HEK293 (cell line): ENCODE measurements around the gene UTP11.

ENCODE experiments used
- CTCF ChIA-PET: fragments of 350-600 bp; formaldehyde crosslinking; extraction: SDS; loops from one replicate; lab custom pipeline; 2021; ENCODE audit warnings: antibody characterized with exemption; lab: Yijun Ruan, JAX
- POLR2A ChIA-PET: fragments of 300-600 bp; formaldehyde crosslinking; extraction: SDS; loops from one replicate; lab custom pipeline; 2020; ENCODE audit warnings: antibody characterized with exemption, inconsistent platforms; lab: Yijun Ruan, JAX
- H3K27ac ChIP-seq: fragments of 200-500 bp; sonication (Bioruptor generic); 2 replicates; pipeline ENCODE4 v1.5.1; 2014; ENCODE audit warnings: low read depth, low read length, control low read depth, inconsistent platforms; ENCODE audit errors: extremely low read depth
- H3K36me3 ChIP-seq, 2 experiments: fragments of 200-500 bp in 1 of 2; sonication (Bioruptor generic) in 1 of 2; 1 replicate in 1 of 2; 2 replicates in 1 of 2; pipeline ENCODE4 v1.5.1; 2014 to 2017; ENCODE audit warnings: inconsistent platforms in 2 of 2, low read length in 2 of 2; ENCODE audit not compliant: control insufficient read depth in 2 of 2, insufficient read depth in 1 of 2
- H3K4me1 ChIP-seq: fragments of 200-500 bp; sonication (Bioruptor generic); 2 replicates; pipeline ENCODE4 v1.5.1; 2014; ENCODE audit warnings: mild to moderate bottlenecking, low read length, inconsistent platforms; ENCODE audit not compliant: control insufficient read depth, insufficient read depth
- H3K4me3 ChIP-seq: 2 replicates; pipeline ENCODE4 v1.5.1; 2011; ENCODE audit warnings: low read depth, mild to moderate bottlenecking, control low read depth, low read length, moderate library complexity
- H3K9me3 ChIP-seq: fragments of 200-500 bp; sonication (Bioruptor generic); 2 replicates; pipeline ENCODE4 v1.5.1; 2014; ENCODE audit warnings: low read depth, low read length, inconsistent platforms; ENCODE audit not compliant: control insufficient read depth, insufficient read depth
- GLIS1 ChIP-seq: fragments of 450-650 bp; formaldehyde crosslinking; IDR thresholded peaks from 2 replicates; pipeline ENCODE4 v1.5.1; 2016; ENCODE audit warnings: missing biosample characterization, missing genetic modification characterization
- GLIS2 ChIP-seq: fragments of 450-650 bp; formaldehyde crosslinking; IDR thresholded peaks from 2 replicates; pipeline ENCODE4 v1.5.1; 2016; ENCODE audit warnings: missing biosample characterization, missing genetic modification characterization
- KLF1 ChIP-seq: fragments of 450-650 bp; formaldehyde crosslinking; IDR thresholded peaks from 2 replicates; pipeline ENCODE4 v1.5.1; 2016; ENCODE audit warnings: missing biosample characterization, missing genetic modification characterization
- SALL2 ChIP-seq: fragments of 450-650 bp; formaldehyde crosslinking; IDR thresholded peaks from 2 replicates; pipeline ENCODE4 v1.5.0; 2017; ENCODE audit warnings: missing biosample characterization, mild to moderate bottlenecking, missing genetic modification characterization, borderline replicate concordance
- SCRT1 ChIP-seq: fragments of 450-650 bp; formaldehyde crosslinking; IDR thresholded peaks from 2 replicates; pipeline ENCODE4 v1.5.1; 2016; ENCODE audit warnings: missing biosample characterization, missing genetic modification characterization, borderline replicate concordance
- SETDB1 ChIP-seq: IDR thresholded peaks from one replicate; pipeline ENCODE4 v1.6.1; 2017; ENCODE audit warnings: mild to moderate bottlenecking, low read length, moderate library complexity, mixed read lengths; ENCODE audit not compliant: insufficient read length
- ZBTB1 ChIP-seq: fragments of 450-650 bp; formaldehyde crosslinking; IDR thresholded peaks from 2 replicates; pipeline ENCODE4 v1.5.1; 2016; ENCODE audit warnings: missing biosample characterization, missing genetic modification characterization
- ZIC2 ChIP-seq: fragments of 450-650 bp; formaldehyde crosslinking; IDR thresholded peaks from 2 replicates; pipeline ENCODE4 v1.5.1; 2016; ENCODE audit warnings: missing biosample characterization, missing genetic modification characterization
- ZNF133 ChIP-seq: fragments of 450-650 bp; formaldehyde crosslinking; IDR thresholded peaks from 2 replicates; pipeline ENCODE4 v1.5.1; 2016; ENCODE audit warnings: missing biosample characterization, missing genetic modification characterization
- ZNF530 ChIP-seq: fragments of 450-650 bp; formaldehyde crosslinking; IDR thresholded peaks from 2 replicates; pipeline ENCODE4 v1.5.1; 2016; ENCODE audit warnings: low read depth, missing biosample characterization, missing genetic modification characterization
- ZNF623 ChIP-seq: fragments of 450-650 bp; formaldehyde crosslinking; IDR thresholded peaks from 2 replicates; pipeline ENCODE4 v1.5.1; 2016; ENCODE audit warnings: missing biosample characterization, missing genetic modification characterization
- ZNF768 ChIP-seq: fragments of 450-650 bp; formaldehyde crosslinking; IDR thresholded peaks from 2 replicates; pipeline ENCODE4 v1.5.1; 2018; ENCODE audit warnings: missing biosample characterization, mild to moderate bottlenecking, missing genetic modification characterization
- ZNF776 ChIP-seq: fragments of 450-650 bp; formaldehyde crosslinking; IDR thresholded peaks from 2 replicates; pipeline ENCODE4 v1.5.0; 2017; ENCODE audit warnings: missing biosample characterization, missing genetic modification characterization, borderline replicate concordance
- TF ChIP-seq, protein P1 (sequence below): fragments of 450-650 bp; formaldehyde crosslinking; IDR thresholded peaks from 2 replicates; pipeline ENCODE4 v1.5.1; 2016; ENCODE audit warnings: missing biosample characterization, missing genetic modification characterization
- TF ChIP-seq, protein P2 (sequence below): fragments of 450-650 bp; formaldehyde crosslinking; IDR thresholded peaks from 2 replicates; pipeline ENCODE4 v1.5.1; 2016; ENCODE audit warnings: missing biosample characterization, missing genetic modification characterization
- TF ChIP-seq, protein P3 (sequence below): fragments of 450-650 bp; formaldehyde crosslinking; IDR thresholded peaks from 2 replicates; pipeline ENCODE4 v1.5.1; 2016; ENCODE audit warnings: missing biosample characterization, missing genetic modification characterization

Gene UTP11

DNA sequence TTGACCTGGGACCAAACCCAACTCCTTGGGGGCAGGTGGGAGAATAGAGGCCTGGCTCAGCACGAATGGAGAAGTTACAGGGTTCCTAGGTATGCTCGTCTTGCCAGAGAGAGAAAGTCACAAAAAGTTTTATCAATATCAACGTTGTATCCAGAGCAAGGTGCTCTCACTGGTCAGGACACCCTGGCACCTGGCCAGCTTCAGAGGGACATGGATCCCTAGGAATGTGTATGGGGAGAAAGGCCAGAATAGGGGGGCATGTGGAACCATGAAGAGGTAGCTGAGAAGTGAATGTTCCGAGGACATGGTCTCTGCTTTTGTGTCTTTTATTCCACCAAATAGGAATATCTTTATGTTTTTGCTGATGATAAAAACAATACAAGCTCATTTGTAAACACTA, 43.4 kb downstream of the UTP11 start (continued):
- TF ChIP-seq, protein P1, sequence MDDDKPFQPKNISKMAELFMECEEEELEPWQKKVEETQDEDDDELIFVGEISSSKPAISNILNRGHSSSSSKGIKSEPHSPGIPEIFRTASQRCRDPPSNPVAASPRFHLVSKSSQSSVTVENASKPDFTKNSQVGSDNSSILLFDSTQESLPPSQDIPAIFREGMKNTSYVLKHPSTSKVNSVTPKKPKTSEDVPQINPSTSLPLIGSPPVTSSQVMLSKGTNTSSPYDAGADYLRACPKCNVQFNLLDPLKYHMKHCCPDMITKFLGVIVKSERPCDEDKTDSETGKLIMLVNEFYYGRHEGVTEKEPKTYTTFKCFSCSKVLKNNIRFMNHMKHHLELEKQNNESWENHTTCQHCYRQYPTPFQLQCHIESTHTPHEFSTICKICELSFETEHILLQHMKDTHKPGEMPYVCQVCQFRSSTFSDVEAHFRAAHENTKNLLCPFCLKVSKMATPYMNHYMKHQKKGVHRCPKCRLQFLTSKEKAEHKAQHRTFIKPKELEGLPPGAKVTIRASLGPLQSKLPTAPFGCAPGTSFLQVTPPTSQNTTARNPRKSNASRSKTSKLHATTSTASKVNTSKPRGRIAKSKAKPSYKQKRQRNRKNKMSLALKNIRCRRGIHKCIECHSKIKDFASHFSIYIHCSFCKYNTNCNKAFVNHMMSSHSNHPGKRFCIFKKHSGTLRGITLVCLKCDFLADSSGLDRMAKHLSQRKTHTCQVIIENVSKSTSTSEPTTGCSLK (tag by site-specific recombination) = no peak
- TF ChIP-seq KLF1 (tag by site-specific recombination) (no peak), ZNF530 (tag by site-specific recombination) (no peak)

DNA sequence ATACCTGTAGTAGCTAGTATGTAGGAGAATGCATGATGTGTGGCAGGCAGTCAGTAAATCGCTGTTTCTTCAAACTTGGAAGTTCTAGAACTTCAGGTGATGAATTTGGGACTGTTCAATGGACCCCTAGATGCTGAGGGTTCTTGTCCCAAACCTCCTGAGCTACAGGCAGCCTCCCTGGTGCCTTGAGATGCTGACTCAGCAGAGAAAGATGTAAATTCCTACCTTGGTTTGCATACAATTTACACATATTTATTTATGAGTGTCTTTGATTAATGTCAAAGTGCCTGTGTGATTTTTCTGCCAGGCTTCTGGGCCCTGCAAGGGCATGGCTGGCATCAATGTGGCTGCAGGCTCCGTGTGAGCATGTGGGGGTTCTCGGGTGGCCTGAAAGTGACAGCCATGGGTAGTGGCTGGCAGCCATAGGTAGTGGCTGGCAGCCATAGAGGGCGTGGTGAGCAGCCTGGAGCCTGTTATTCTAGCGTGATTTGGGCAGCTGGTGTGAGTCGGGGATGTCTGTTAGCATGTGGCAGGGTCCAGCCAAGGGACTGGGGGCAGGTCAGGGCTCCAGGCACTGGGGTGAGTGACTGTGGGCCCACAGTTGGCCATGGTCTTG, 47.2 kb downstream of the UTP11 start:
- Histone ChIP-seq H3K4me1 (no peaks in the 10 kb centered on the region), H3K27ac (no peak overlapping the region), H3K36me3 (no peaks in the 10 kb centered on the region)
- ChIA-PET CTCF (interaction anchor here (3.2 kb wide), 1 partner anchor 12 kb away, joined by 13 read pairs; no protein-coding TSS in a partner anchor), POLR2A (no interaction called here)
- TF ChIP-seq, protein P2, sequence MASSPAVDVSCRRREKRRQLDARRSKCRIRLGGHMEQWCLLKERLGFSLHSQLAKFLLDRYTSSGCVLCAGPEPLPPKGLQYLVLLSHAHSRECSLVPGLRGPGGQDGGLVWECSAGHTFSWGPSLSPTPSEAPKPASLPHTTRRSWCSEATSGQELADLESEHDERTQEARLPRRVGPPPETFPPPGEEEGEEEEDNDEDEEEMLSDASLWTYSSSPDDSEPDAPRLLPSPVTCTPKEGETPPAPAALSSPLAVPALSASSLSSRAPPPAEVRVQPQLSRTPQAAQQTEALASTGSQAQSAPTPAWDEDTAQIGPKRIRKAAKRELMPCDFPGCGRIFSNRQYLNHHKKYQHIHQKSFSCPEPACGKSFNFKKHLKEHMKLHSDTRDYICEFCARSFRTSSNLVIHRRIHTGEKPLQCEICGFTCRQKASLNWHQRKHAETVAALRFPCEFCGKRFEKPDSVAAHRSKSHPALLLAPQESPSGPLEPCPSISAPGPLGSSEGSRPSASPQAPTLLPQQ = no peak
- TF ChIP-seq SCRT1 (tag by site-specific recombination) = no peak
- 0 out of 2 replicates have a peak, but pooled peaks have one; percentile 22 for TF ChIP-seq GLIS2 (tag by site-specific recombination)
- TF ChIP-seq, all 188 proteins: peak for 1
- no peak overlapping the region for H3K4me3 ChIP-seq
- no peaks in the 10 kb centered on the region for H3K9me3 ChIP-seq

DNA sequence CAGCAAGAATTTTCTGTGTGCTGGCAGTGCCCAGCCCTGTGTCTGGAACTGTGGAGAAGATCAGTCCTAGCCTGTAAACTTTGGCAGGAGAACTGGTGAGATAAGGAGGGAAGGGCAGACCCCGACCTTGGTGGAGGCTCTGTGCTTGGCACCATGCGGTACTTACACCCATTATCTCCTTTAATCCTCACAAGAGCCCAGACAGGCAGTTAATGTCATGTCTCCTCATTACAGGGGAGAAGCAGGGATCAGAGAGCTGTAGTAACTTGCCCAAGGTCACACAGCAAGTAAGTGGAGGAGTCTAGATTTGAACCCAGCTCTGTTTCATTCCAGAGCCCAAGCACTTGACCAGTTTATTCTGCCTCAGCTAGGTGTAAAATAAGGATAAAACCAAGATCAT, 48.0 kb downstream of the UTP11 start:
- POLR2A ChIA-PET = no interaction called here
- Histone ChIP-seq H3K9me3 (no peaks in the 10 kb centered on the region), H3K4me3 (no peak overlapping the region), H3K4me1 (no peaks in the 10 kb centered on the region), H3K36me3 (no peaks in the 10 kb centered on the region), H3K27ac (no peak overlapping the region)
- CTCF ChIA-PET = interaction anchor here (3.2 kb wide), 1 partner anchor 11 kb away, joined by 13 read pairs; no protein-coding TSS in a partner anchor
- no peak for TF ChIP-seq SETDB1
- peak; percentile 66; the same call in 1 of the 2 replicates for TF ChIP-seq ZNF768 (tag by site-specific recombination)

DNA sequence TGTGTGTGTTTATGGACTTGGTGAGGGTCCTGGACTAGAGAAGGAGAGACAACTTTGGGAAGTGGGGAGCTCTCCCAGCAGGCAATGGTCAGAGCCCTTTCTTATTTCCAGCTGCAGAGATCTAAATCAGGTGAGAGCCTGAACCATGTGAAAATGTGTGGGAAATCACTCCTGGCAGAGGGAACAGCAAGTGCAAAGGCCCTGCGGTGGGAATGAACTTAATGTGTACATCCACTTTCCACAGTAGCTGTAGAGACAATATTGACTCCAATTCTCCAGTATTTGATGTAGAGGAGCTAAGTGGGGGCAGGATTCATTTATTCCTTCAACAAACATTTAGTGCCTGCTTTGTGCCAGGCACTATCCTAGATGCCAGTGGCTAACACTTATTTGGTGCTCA, 48.8 kb downstream of the UTP11 start:
- ChIA-PET POLR2A (no interaction called here), CTCF (interaction anchor here (0.8 to 3.2 kb wide), 2 partner anchors 10 to 18 kb away, joined by 3 to 13 read pairs; no protein-coding TSS in a partner anchor)
- Histone ChIP-seq H3K36me3 (no peaks in the 10 kb centered on the region), H3K4me1 (no peaks in the 10 kb centered on the region), H3K27ac (no peak overlapping the region), H3K9me3 (no peaks in the 10 kb centered on the region), H3K4me3 (no peak overlapping the region)
- TF ChIP-seq SALL2 (no peak), ZNF623 (peak; percentile 95)

DNA sequence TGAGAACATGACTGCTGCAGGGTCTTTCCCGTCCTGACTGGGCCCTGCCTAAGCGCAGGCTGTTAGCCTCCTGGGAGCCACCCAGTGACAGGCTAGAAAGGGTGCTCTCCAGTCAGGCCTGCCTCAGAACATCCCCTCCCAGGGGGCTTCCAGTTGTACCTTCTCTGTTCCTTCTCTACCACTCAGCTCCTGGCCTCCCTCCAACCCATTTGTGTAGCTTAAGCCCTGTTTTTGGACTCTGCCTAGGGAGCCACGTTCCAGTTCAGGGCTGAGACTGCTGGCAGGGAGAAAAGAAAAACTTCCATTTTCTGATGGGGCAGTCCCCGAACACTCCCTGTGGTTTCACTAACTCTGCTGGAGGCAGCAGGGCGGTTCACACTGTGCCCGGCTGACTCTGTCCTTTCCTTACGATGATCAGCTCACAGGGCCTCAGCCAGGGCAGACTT, 49.4 kb downstream of the UTP11 start:
- no peaks in the 10 kb centered on the region for H3K4me1 ChIP-seq
- ChIA-PET CTCF (interaction anchor here (0.8 to 2.4 kb wide), 2 partner anchors 10 to 18 kb away, joined by 3 to 10 read pairs; no protein-coding TSS in a partner anchor), POLR2A (interaction anchor here (1.2 kb wide), 1 partner anchor 15 kb away, joined by 5 read pairs; the partner anchor contains the start of gene POU3F1)
- H3K4me3 ChIP-seq = no peak overlapping the region
- no peaks in the 10 kb centered on the region for H3K36me3 ChIP-seq
- no peaks in the 10 kb centered on the region for H3K9me3 ChIP-seq
- no peak overlapping the region for H3K27ac ChIP-seq
- TF ChIP-seq ZBTB1 (tag by site-specific recombination) (no peak), ZNF768 (tag by site-specific recombination) (no peak), GLIS1 (tag by site-specific recombination) (0 out of 2 replicates have a peak, but pooled peaks have one; percentile 25), ZNF776 (tag by site-specific recombination) (no peak), ZIC2 (tag by site-specific recombination) (peak; percentile 61), ZNF133 (tag by site-specific recombination) (peak; percentile 85)
- TF ChIP-seq, protein P3, sequence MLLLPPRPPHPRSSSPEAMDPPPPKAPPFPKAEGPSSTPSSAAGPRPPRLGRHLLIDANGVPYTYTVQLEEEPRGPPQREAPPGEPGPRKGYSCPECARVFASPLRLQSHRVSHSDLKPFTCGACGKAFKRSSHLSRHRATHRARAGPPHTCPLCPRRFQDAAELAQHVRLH (tag by site-specific recombination) = no peak
